GM18951 (cell line): Measurements from ENCODE around the gene KRT24.

Experiments used
- POLR2A ChIP-seq: IDR thresholded peaks from 4 replicates; pipeline ENCODE4 v1.6.1; 2011; ENCODE audit warnings: mild to moderate bottlenecking; ENCODE audit not compliant: insufficient read length, insufficient read depth; ENCODE audit errors: extremely low read depth
- in situ Hi-C: fragments of 300-500 bp; cut with MboI; formaldehyde crosslinking; loops from one replicate; pipeline ENCODE4 v1.12.0; 2022; ENCODE audit warnings: low sequenced_read_pairs, mixed read lengths, inconsistent platforms; ENCODE audit not compliant: unreplicated experiment

The KRT24 gene

GRCh38 chr17:40717776-40718175, 14.2 kb upstream of the KRT24 start:
- TF ChIP-seq POLR2A: no peak
- in situ Hi-C loops: no loop called here

- in situ Hi-C loops: no loop called here
- TF ChIP-seq POLR2A: no peak
Measured at GRCh38 chr17:40714473-40714872, 10.9 kb upstream of the KRT24 start.

- TF ChIP-seq POLR2A: no peak
- in situ Hi-C loops: no loop called here
Measured at GRCh38 chr17:40707745-40708144, 4.2 kb upstream of the KRT24 start.

- in situ Hi-C loops: no loop called here
- no peak for TF ChIP-seq POLR2A
Measured at GRCh38 chr17:40705584-40705983, 2.0 kb upstream of the KRT24 start.

GRCh38 chr17:40702271-40702670, 1.3 kb downstream of the KRT24 start:
- TF ChIP-seq POLR2A: no peak
- in situ Hi-C loops: no loop called here

GRCh38 chr17:40699853-40700252, 3.7 kb downstream of the KRT24 start:
- in situ Hi-C loops: no loop called here
- TF ChIP-seq POLR2A: no peak

- in situ Hi-C loops: no loop called here
Measured at GRCh38 chr17:40699371-40699770, 4.2 kb downstream of the KRT24 start.

GRCh38 chr17:40697297-40697696, 6.3 kb downstream of the KRT24 start:
- no peak for TF ChIP-seq POLR2A

More at GRCh38 chr17:40699371-40699770, 4.2 kb downstream of the KRT24 start:
- TF ChIP-seq POLR2A: no peak

GRCh38 chr17:40696651-40697072, 6.9 kb downstream of the KRT24 start:
- TF ChIP-seq POLR2A: no peak
- in situ Hi-C loops: no loop called here

More at GRCh38 chr17:40697297-40697696, 6.3 kb downstream of the KRT24 start:
- in situ Hi-C loops: no loop called here

- in situ Hi-C loops: no loop called here
- no peak for TF ChIP-seq POLR2A
Measured at GRCh38 chr17:40695874-40696472, 7.6 kb downstream of the KRT24 start.

GRCh38 chr17:40694584-40694983, 9.0 kb downstream of the KRT24 start:
- no peak for TF ChIP-seq POLR2A
- in situ Hi-C loops: no loop called here

- no peak for TF ChIP-seq POLR2A
- in situ Hi-C loops: no loop called here
Measured at GRCh38 chr17:40687106-40687505, 16.4 kb downstream of the KRT24 start.

- in situ Hi-C loops: no loop called here
- no peak for TF ChIP-seq POLR2A
Measured at GRCh38 chr17:40686192-40686591, 17.4 kb downstream of the KRT24 start.

- in situ Hi-C loops: no loop called here
- no peak for TF ChIP-seq POLR2A
Measured at GRCh38 chr17:40680998-40681397, 22.6 kb downstream of the KRT24 start.

- in situ Hi-C loops: no loop called here
- TF ChIP-seq POLR2A: no peak
Measured at GRCh38 chr17:40679523-40679907, 24.0 kb downstream of the KRT24 start.
